Cardiac fibroblast (primary cell): ENCODE results near the gene HIRIP3.

Experiments
- DNase-seq, 2 donors: peaks; one replicate each; pipeline versions ENCODE4 v3.0.0 to v3.0.0-alpha.2; 2010; ENCODE audit warnings: low read depth in 2 of 2
- H3K4me3 ChIP-seq, 2 donors: replicated peaks in 1 of 2; 1 replicate in 1 of 2; 2 replicates in 1 of 2; pipeline ENCODE4 v1.5.1; 2011; ENCODE audit warnings: low read depth in 2 of 2, low read length in 2 of 2, mild to moderate bottlenecking in 2 of 2, moderate library complexity in 1 of 2
- CTCF ChIP-seq: IDR thresholded peaks from one replicate; pipeline ENCODE4 v1.5.1; 2011; ENCODE audit warnings: low read depth, mild to moderate bottlenecking, low read length, inconsistent platforms

HIRIP3 gene

DNA sequence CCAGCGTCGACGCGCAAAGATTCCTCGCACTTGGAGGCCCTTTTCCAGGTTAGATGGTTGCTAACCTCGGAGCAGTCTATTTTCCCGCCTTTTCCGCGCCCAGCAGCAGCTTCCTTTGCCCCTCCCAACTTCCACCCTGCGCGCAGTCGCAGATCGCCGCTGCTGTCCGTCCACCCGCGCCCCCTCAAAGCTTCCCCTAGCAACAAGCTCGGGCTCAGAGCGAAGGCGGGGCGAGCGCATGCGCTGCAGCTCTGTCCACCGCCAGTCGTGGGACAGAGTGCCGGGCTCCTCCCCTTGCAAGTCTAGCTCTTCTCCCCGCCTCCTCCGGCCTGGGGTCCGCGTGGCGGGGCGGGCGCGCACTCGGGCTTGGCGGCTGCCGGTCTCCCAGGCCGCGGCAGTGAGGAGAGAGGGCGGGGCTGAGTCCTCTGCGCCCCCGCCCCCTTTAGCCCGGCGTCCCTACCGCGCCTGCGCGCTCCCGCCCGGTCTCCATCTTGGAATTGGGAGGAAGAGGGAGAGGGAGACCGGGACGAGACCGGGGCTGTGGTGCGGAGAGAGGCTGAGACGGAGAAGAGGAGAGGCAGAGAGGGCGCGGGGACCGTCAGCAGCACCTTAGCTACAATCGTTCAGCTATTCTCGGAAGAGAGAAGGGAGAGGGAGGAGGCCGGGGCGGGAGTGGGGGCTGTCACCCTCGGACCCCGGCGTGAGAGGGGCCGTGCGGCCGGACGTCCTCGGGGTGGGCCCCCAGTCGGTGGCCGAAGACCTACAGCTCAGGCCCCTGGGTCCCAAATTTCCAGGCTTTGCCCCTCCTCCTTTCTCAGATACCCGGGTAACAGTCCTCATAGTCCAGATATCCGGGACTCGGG is 21.8 kb downstream of the HIRIP3 start, which contains the start of gene TAOK2:
Gene TAOK2, plus strand, starts transcription at position 485 of the 863 bp plus-strand sequence. CDS start 3,905 bp downstream, outside the sequence.
- peak; percentile 99 to 100 for DNase-seq
- TF ChIP-seq CTCF = no peak
- peak within 1 kb of the TSS; percentile 92 to 95 for H3K4me3 ChIP-seq

DNA sequence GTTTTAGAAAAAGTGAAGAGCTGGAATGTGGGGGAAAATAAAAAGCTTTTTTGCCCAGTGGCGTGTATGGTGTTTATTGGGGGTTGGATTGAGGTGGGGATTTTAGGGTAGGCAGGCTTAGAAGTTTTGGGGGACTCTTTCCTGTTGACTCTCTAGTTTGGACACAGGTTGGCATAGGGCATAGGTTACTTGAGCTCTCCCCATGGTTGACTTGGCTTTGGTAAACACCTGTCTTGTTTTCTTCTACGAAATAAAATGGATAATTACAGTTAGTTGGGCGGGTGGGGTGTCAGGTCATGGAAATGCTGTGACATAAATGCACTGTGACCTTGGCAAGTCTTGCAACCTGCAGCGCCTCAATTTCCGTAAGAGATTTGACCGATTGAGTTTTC is 22.4 kb downstream of the HIRIP3 start:
- DNase-seq = no peak
- H3K4me3 ChIP-seq = no peak overlapping the region
- TF ChIP-seq CTCF = no peak

GRCh38 chr16:29972500-29972899 is 22.9 kb downstream of the HIRIP3 start:
- TF ChIP-seq CTCF = no peak
- DNase-seq = no peak
- H3K4me3 ChIP-seq = no peak overlapping the region

DNA sequence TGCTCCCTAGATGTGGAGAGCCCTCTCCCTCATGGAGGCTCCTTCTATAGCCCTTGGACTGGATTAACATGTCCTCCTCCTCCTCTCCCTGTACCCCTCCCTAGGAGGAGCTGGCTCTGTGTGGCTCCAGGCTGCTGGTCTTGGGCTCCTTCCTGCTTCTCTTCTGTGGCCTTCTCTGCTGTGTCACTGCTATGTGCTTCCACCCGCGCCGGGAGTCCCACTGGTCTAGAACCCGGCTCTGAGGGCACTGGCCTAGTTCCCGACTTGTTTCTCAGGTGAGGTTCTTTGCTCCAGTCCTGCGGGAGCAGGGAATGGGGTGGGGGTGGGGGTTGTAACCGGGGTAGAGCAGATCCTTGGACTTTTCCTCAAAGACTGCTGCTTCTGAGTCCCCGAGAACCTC is 24.1 kb downstream of the HIRIP3 start:
- DNase-seq = no peak
- TF ChIP-seq CTCF = no peak
- H3K4me3 ChIP-seq = no peak overlapping the region

DNA sequence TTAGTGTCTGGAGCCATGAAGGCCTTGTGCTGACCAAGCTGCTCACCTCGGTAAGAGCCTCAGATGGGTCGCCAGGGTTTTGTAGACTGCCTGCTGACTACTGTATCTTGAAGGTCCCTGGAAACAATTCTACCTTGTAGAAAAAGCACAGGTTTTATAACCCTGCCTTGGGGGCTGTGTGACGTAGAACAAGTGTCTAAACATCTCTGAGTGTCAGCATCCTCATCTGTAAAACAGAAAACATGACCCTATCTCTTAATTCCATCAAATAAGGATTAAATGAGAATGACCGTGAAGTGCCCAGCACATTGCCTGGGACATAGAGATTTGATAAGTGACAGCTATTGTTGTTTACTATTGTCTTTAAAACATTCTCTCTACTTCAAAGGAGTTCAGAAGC is 27.2 kb downstream of the HIRIP3 start:
- no peak for TF ChIP-seq CTCF
- H3K4me3 ChIP-seq = no peak overlapping the region
- DNase-seq = no peak

- no peak for DNase-seq
- H3K4me3 ChIP-seq = peak overlapping the region; percentile 73 to 82
- TF ChIP-seq CTCF = no peak
Observed at GRCh38 chr16:29963021-29963743, 32.2 kb downstream of the HIRIP3 start.
